Activated CD8-positive, alpha-beta memory T cell treated with anti-CD3 and anti-CD28 coated beads, Interleukin-2, amount 50 U/mL, for 4 hours (primary cell): ENCODE results near the gene PRKAG3.
A peak's percentile ranks its signal among the peaks of the same experiment; 100 is the strongest.

ENCODE experiments used
- DNase-seq: peaks from one replicate; pipeline ENCODE4 v3.0.0-alpha.2; 2020

PRKAG3 gene

GRCh38 chr2:218831378-218831990, at the start of gene PRKAG3:
TSS of gene PRKAG3 (minus strand) at chr2:218831803.
- no peak for DNase-seq

GRCh38 chr2:218880859-218881594, 49.4 kb upstream of the PRKAG3 start:
- DNase-seq: no peak

GRCh38 chr2:218880102-218880858, 48.7 kb upstream of the PRKAG3 start, which contains the start of gene WNT10A:
TSS of gene WNT10A (plus strand) at chr2:218880852. CDS start at chr2:218880996, 144 bp downstream.
- DNase-seq: peak; percentile 89

- no peak for DNase-seq
Observed at GRCh38 chr2:218879776-218880101, 48.1 kb upstream of the PRKAG3 start.

GRCh38 chr2:218878926-218879761, 47.5 kb upstream of the PRKAG3 start:
- no peak for DNase-seq

GRCh38 chr2:218878486-218878885, 46.9 kb upstream of the PRKAG3 start:
- DNase-seq: no peak

- DNase-seq: no peak
Observed at GRCh38 chr2:218877891-218878290, 46.3 kb upstream of the PRKAG3 start.

GRCh38 chr2:218877331-218877730, 45.7 kb upstream of the PRKAG3 start:
- DNase-seq: no peak

GRCh38 chr2:218876562-218877219, 45.1 kb upstream of the PRKAG3 start:
- DNase-seq: peak; percentile 76

- no peak for DNase-seq
Observed at GRCh38 chr2:218875692-218876246, 44.2 kb upstream of the PRKAG3 start.

GRCh38 chr2:218873359-218874194, 42.0 kb upstream of the PRKAG3 start:
- DNase-seq: no peak

- DNase-seq: no peak
Observed at GRCh38 chr2:218872645-218873358, 41.2 kb upstream of the PRKAG3 start.

GRCh38 chr2:218871345-218872302, 40.0 kb upstream of the PRKAG3 start:
- no peak for DNase-seq

- DNase-seq: no peak
Observed at GRCh38 chr2:218870984-218871344, 39.4 kb upstream of the PRKAG3 start.

- no peak for DNase-seq
Observed at GRCh38 chr2:218869064-218869463, 37.5 kb upstream of the PRKAG3 start.

- no peak for DNase-seq
Observed at GRCh38 chr2:218867900-218868299, 36.3 kb upstream of the PRKAG3 start.

GRCh38 chr2:218865999-218866398, 34.4 kb upstream of the PRKAG3 start:
- DNase-seq: no peak

GRCh38 chr2:218865396-218865795, 33.8 kb upstream of the PRKAG3 start:
- no peak for DNase-seq

GRCh38 chr2:218863021-218863520, 31.5 kb upstream of the PRKAG3 start:
- no peak for DNase-seq
